A673 (cell line): ENCODE measurements around the gene TRDN. TPM values are rescaled to one million over a fixed set of nuclear protein-coding genes. Genes with fewer than 3 reads are reported as not detected.
"Not testable (repeated sequence)": the region's sequence is repeated elsewhere in the genome, so short reads cannot be mapped to it uniquely, and the experiment has no call there.

ENCODE experiments used
- BruUV-seq: library from RNA; stranded (reverse); fragments of 400-500 nt; replicated peaks from 2 replicates; lab custom pipeline; 2021; lab: Mats Ljungman, UMichigan
- CTCF ChIA-PET: fragments of 300-600 bp; sonication (Branson Sonifier 250); formaldehyde crosslinking; loops from one replicate; lab custom pipeline; 2022; ENCODE audit warnings: antibody characterized with exemption; lab: Charles Lee
- POLR2A ChIA-PET: fragments of 300-600 bp; sonication (Branson Sonifier 250); formaldehyde crosslinking; loops from one replicate; lab custom pipeline; 2022; ENCODE audit warnings: antibody characterized with exemption; ENCODE audit not compliant: low non-redundant PET; lab: Charles Lee
- DNase-seq: peaks from one replicate; pipeline ENCODE4 v3.0.0-alpha.2; 2015; ENCODE audit warnings: low spot score
- H3K27ac ChIP-seq: fragments of 200-600 bp; sonication (generic); 2 replicates; pipeline ENCODE4 v1.5.1; 2016; ENCODE audit warnings: mixed run types, low read depth, mild to moderate bottlenecking, mixed read lengths, antibody characterized with exemption, low read length; ENCODE audit not compliant: poor library complexity, severe bottlenecking
- H3K27me3 ChIP-seq: fragments of 200-600 bp; sonication (generic); replicated peaks from 2 replicates; pipeline ENCODE4 v1.6.1; 2017; ENCODE audit warnings: mixed run types, low read depth, mild to moderate bottlenecking, mixed read lengths, antibody characterized with exemption, low read length; ENCODE audit not compliant: insufficient read depth, poor library complexity
- H3K36me3 ChIP-seq: fragments of 200-600 bp; sonication (generic); 2 replicates; pipeline ENCODE4 v1.6.1; 2016; ENCODE audit warnings: mixed run types, mild to moderate bottlenecking, mixed read lengths, antibody characterized with exemption, low read length; ENCODE audit not compliant: insufficient read depth, poor library complexity, severe bottlenecking
- H3K4me1 ChIP-seq: fragments of 200-600 bp; sonication (generic); 2 replicates; pipeline ENCODE4 v1.6.1; 2017; ENCODE audit warnings: mixed run types, mild to moderate bottlenecking, mixed read lengths, antibody characterized with exemption, low read length; ENCODE audit not compliant: insufficient read depth, poor library complexity, severe bottlenecking
- H3K4me3 ChIP-seq: fragments of 200-600 bp; sonication (generic); 2 replicates; pipeline ENCODE4 v1.5.1; 2016; ENCODE audit warnings: low read depth, mixed run types, mild to moderate bottlenecking, mixed read lengths, low read length; ENCODE audit not compliant: poor library complexity, severe bottlenecking
- H3K9me3 ChIP-seq: fragments of 200-600 bp; sonication (generic); 2 replicates; pipeline ENCODE4 v1.6.1; 2016; ENCODE audit warnings: mixed run types, low read depth, mild to moderate bottlenecking, mixed read lengths, antibody characterized with exemption, low read length; ENCODE audit not compliant: poor library complexity, severe bottlenecking
- CTCF ChIP-seq: fragments of 300-800, 200-600 bp; sonication (generic); conservative IDR thresholded peaks from 2 replicates; pipeline ENCODE4 v1.5.1; 2017; ENCODE audit warnings: low read depth, mild to moderate bottlenecking, antibody characterized with exemption, low read length, moderate library complexity, mixed read lengths
- EZH2 ChIP-seq: fragments of 200-600 bp; sonication (generic); IDR thresholded peaks from 2 replicates; pipeline ENCODE4 v1.6.1; 2017; ENCODE audit warnings: borderline replicate concordance, low read depth, mild to moderate bottlenecking, mixed read lengths, antibody characterized with exemption, low read length; ENCODE audit not compliant: poor library complexity, severe bottlenecking
- intact Hi-C: fragments of 100-400 bp; cut with micrococcal nuclease; formaldehyde crosslinking; loops from one replicate; pipeline ENCODE4 v1.10.0; 2022; ENCODE audit not compliant: unreplicated experiment
- total RNA-seq: library from RNA; stranded (reverse); gene quantifications from 2 replicates; pipeline ENCODE4 v1.2.3, GENCODE V29; 2021

Gene TRDN
- total RNA-seq, 1 experiment from 2014 or later, result 3.8 TPM

DNA sequence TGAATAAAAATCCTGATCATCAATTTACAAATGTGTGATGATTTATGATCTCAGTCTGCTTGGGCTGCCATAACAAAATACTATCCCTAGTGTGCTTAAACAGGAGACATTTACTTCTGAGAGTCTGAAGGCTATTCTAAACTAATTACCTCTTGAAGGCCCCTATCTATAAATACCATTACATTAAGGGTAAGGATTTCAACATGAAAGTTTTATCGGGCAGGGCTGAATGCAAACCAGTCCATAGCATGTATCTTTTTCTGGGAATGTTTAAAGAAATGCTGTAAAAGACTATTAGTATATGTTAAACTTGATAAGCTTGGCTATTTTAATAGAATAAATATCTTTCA, 48.2 kb downstream of the TRDN start:
- CTCF ChIA-PET, result no interaction called here
- no peak overlapping the region for H3K27ac ChIP-seq
- no TSS peak for BruUV-seq
- H3K27me3 ChIP-seq, result no peaks in the 10 kb centered on the region
- TF ChIP-seq EZH2, result no peak
- TF ChIP-seq CTCF, result no peak
- H3K36me3 ChIP-seq, result no peaks in the 10 kb centered on the region
- no peak for DNase-seq
- POLR2A ChIA-PET, result no interaction called here
- no peak overlapping the region for H3K4me3 ChIP-seq
- no peaks in the 10 kb centered on the region for H3K9me3 ChIP-seq
- intact Hi-C loops, result no loop called here
- H3K4me1 ChIP-seq, result peaks cover 8% of the 10 kb centered on the region

GRCh38 chr6:123587838-123588545, 48.8 kb downstream of the TRDN start:
- H3K36me3 ChIP-seq, result no peaks in the 10 kb centered on the region
- H3K27me3 ChIP-seq, result no peaks in the 10 kb centered on the region
- intact Hi-C loops, result no loop called here
- BruUV-seq, result no TSS peak
- POLR2A ChIA-PET, result no interaction called here
- CTCF ChIA-PET, result no interaction called here
- H3K9me3 ChIP-seq, result no peaks in the 10 kb centered on the region
- peaks cover 8% of the 10 kb centered on the region for H3K4me1 ChIP-seq
- no peak for TF ChIP-seq EZH2
- TF ChIP-seq CTCF, result no peak
- H3K4me3 ChIP-seq, result no peak overlapping the region
- no peak for DNase-seq
- no peak overlapping the region for H3K27ac ChIP-seq

DNA sequence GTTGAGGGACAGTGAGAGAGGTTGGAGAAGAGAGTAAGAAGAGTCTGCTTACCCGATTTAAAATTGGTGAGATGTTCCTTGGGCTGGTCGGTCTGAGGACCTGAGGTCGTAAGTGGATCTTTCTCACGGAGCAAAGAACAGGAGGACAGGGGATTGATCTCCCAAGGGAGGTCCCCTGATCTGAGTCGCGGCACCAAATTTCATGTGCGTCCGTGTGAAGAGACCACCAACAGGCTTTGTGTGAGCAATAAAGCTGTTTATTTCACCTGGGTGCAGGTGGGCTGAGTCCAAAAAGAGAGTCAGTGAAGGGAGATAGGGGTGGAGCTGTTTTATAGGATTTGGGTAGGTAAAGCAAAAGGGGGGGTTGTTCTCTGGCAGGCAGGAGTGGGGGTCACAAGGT, 49.3 kb downstream of the TRDN start:
- DNase-seq, H3K27me3 ChIP-seq, POLR2A ChIA-PET, BruUV-seq, H3K4me1 ChIP-seq, H3K4me3 ChIP-seq, intact Hi-C loops, H3K9me3 ChIP-seq, H3K27ac ChIP-seq, CTCF ChIA-PET, H3K36me3 ChIP-seq: not testable (repeated sequence)

DNA sequence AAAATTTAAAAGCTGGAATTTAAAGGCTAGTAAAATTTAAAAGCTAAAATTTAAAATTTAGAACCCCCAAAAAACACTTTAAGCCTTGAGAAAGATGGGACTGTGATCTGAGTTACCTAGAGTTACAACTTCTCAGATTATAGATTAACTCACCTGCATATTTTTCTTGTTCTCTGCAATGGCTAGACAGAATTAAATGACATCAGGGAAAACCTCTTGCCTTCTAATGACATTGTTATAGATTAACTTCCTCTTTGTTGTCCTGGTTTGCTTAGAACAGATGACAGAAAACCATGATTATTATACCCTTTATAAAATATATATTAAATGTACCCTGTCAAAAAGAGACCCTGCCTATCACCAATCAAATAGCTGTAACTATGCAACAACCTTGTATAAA, 56.4 kb downstream of the TRDN start:
- no peak for DNase-seq
- BruUV-seq, result no TSS peak
- intact Hi-C loops, result no loop called here
- ChIA-PET POLR2A (no interaction called here), CTCF (no interaction called here)
- Histone ChIP-seq H3K27ac (no peak overlapping the region), H3K4me1 (no peaks in the 10 kb centered on the region), H3K9me3 (no peaks in the 10 kb centered on the region), H3K27me3 (no peaks in the 10 kb centered on the region), H3K4me3 (no peak overlapping the region), H3K36me3 (no peaks in the 10 kb centered on the region)
- TF ChIP-seq CTCF (no peak), EZH2 (no peak)
